Trophoblast cell (in vitro differentiated cells and primary cell): ENCODE data around the gene GLS.

ENCODE experiments used
- DNase-seq, 2 donors: peaks; one replicate each; pipeline ENCODE4 v3.0.0-alpha.2; 2016
- H2AFZ ChIP-seq: 2 replicates; pipeline ENCODE4 v1.6.1; 2013; ENCODE audit warnings: low read length, moderate library complexity, mild to moderate bottlenecking; ENCODE audit not compliant: insufficient read depth, poor library complexity
- H2AK5ac ChIP-seq: 2 replicates; pipeline ENCODE4 v1.6.1; 2013; ENCODE audit warnings: mild to moderate bottlenecking, low read length
- H2BK120ac ChIP-seq: 2 replicates; pipeline ENCODE4 v1.6.1; 2013; ENCODE audit warnings: low read length, mild to moderate bottlenecking, moderate library complexity; ENCODE audit not compliant: insufficient read depth, poor library complexity
- H2BK12ac ChIP-seq: 2 replicates; pipeline ENCODE4 v1.6.1; 2013; ENCODE audit warnings: mild to moderate bottlenecking, low read length, moderate library complexity
- H2BK5ac ChIP-seq: 2 replicates; pipeline ENCODE4 v1.6.1; 2013; ENCODE audit warnings: low read length, low read depth, moderate library complexity, mild to moderate bottlenecking; ENCODE audit not compliant: poor library complexity
- H3K14ac ChIP-seq: 2 replicates; pipeline ENCODE4 v1.6.1; 2013; ENCODE audit warnings: mild to moderate bottlenecking, low read length
- H3K18ac ChIP-seq: 2 replicates; pipeline ENCODE4 v1.6.1; 2013; ENCODE audit warnings: mild to moderate bottlenecking, low read length
- H3K23ac ChIP-seq: 2 replicates; pipeline ENCODE4 v1.6.1; 2013; ENCODE audit warnings: low read length
- H3K27ac ChIP-seq: 2 replicates; pipeline ENCODE4 v1.5.1; 2013; ENCODE audit warnings: low read depth, mild to moderate bottlenecking, inconsistent platforms, low read length, moderate library complexity
- H3K27me3 ChIP-seq: 2 replicates; pipeline ENCODE4 v1.6.1; 2013; ENCODE audit warnings: inconsistent platforms, mild to moderate bottlenecking, low read length, moderate library complexity; ENCODE audit not compliant: insufficient read depth
- H3K36me3 ChIP-seq, 2 experiments: 1 replicate in 1 of 2; 2 replicates in 1 of 2; pipeline ENCODE4 v1.6.1; 2013; ENCODE audit warnings: low read length in 2 of 2, mild to moderate bottlenecking in 2 of 2, moderate library complexity in 1 of 2; ENCODE audit not compliant: insufficient read depth in 2 of 2, control insufficient read depth in 1 of 2
- H3K4ac ChIP-seq: 2 replicates; pipeline ENCODE4 v1.6.1; 2013; ENCODE audit warnings: low read depth, mild to moderate bottlenecking, low read length, moderate library complexity
- H3K4me1 ChIP-seq, 2 experiments: 1 replicate in 1 of 2; 2 replicates in 1 of 2; pipeline ENCODE4 v1.6.1; 2013; ENCODE audit warnings: low read length in 2 of 2, mild to moderate bottlenecking in 2 of 2, moderate library complexity in 1 of 2; ENCODE audit not compliant: insufficient read depth in 2 of 2, control insufficient read depth in 1 of 2
- H3K4me2 ChIP-seq: 2 replicates; pipeline ENCODE4 v1.6.1; 2013; ENCODE audit warnings: inconsistent platforms, mild to moderate bottlenecking, low read length, moderate library complexity
- H3K4me3 ChIP-seq: 2 replicates; pipeline ENCODE4 v1.5.1; 2013; ENCODE audit warnings: mild to moderate bottlenecking, low read depth, low read length, inconsistent platforms
- H3K79me1 ChIP-seq: one replicate; pipeline ENCODE4 v1.6.1; 2013; ENCODE audit warnings: low read length
- H3K79me2 ChIP-seq: 2 replicates; pipeline ENCODE4 v1.6.1; 2013; ENCODE audit warnings: low read length, mild to moderate bottlenecking; ENCODE audit not compliant: control insufficient read depth, insufficient read depth, poor library complexity
- H3K9ac ChIP-seq: 2 replicates; pipeline ENCODE4 v1.6.1; 2013; ENCODE audit warnings: mild to moderate bottlenecking, low read length
- H3K9me3 ChIP-seq: 2 replicates; pipeline ENCODE4 v1.6.1; 2013; ENCODE audit warnings: low read depth, mild to moderate bottlenecking, control low read depth, inconsistent platforms, low read length; ENCODE audit not compliant: insufficient read depth
- H4K12ac ChIP-seq: 2 replicates; pipeline ENCODE4 v1.6.1; 2013; ENCODE audit warnings: low read depth, mild to moderate bottlenecking, low read length, moderate library complexity
- H4K8ac ChIP-seq: 2 replicates; pipeline ENCODE4 v1.6.1; 2013; ENCODE audit warnings: low read depth, mild to moderate bottlenecking, low read length, moderate library complexity
- H4K91ac ChIP-seq: one replicate; pipeline ENCODE4 v1.6.1; 2013; ENCODE audit warnings: low read depth, mild to moderate bottlenecking, low read length, moderate library complexity
- WGBS: extraction: QIAGEN DNeasy Blood & Tissue Kit; methylation state at CpG from one replicate; pipeline ENCODE4 v1.1.7; 2013; ENCODE audit warnings: missing lambda C conversion rate; ENCODE audit not compliant: insufficient read length, insufficient coverage; ENCODE audit errors: extremely low coverage; 5-methylcytosine and 5-hydroxymethylcytosine counted together

Gene GLS

DNA sequence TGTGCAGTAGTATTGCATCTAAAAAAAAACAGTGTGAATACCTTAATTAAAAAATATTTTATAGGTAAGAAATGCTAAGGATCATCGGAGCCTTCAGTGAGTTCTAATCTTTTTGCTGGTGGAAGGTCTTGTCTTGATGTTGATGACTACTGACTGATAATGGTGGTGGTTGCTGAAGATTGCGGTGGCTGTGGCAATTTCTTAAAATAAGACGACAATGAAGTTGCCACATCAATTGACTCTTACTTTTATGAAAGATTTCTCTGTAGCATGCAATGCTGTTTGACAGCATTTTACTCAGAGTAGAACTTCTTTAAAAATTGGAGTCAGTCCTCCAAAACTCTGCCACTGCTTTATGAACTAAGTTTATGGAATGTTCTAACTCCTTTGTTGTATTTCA lies 36.2 kb downstream of the GLS start:
- Histone ChIP-seq H4K12ac (no peak overlapping the region), H3K79me2 (no peaks in the 10 kb centered on the region), H3K27ac (no peak overlapping the region), H2AK5ac (no peak overlapping the region), H3K4me2 (no peak overlapping the region), H3K9me3 (no peaks in the 10 kb centered on the region), H3K4me3 (no peak overlapping the region), H3K27me3 (no peaks in the 10 kb centered on the region), H2BK5ac (no peak overlapping the region), H3K36me3 (peaks cover 3 to 5% of the 10 kb centered on the region in 2 experiments), H4K91ac (no peak overlapping the region), H4K8ac (no peak overlapping the region), H3K4me1 (no peaks in the 10 kb centered on the region), H3K23ac (no peak overlapping the region), H3K4ac (no peak overlapping the region), H2BK12ac (no peak overlapping the region), H3K14ac (no peak overlapping the region), H3K18ac (no peak overlapping the region), H3K79me1 (no peaks in the 10 kb centered on the region), H2AFZ (no peak overlapping the region), H3K9ac (no peak overlapping the region), H2BK120ac (no peak overlapping the region)
- WGBS = no CpG with 5 or more reads among the region's 3 CpGs
- peak; percentile 4 to 57 for DNase-seq

DNA sequence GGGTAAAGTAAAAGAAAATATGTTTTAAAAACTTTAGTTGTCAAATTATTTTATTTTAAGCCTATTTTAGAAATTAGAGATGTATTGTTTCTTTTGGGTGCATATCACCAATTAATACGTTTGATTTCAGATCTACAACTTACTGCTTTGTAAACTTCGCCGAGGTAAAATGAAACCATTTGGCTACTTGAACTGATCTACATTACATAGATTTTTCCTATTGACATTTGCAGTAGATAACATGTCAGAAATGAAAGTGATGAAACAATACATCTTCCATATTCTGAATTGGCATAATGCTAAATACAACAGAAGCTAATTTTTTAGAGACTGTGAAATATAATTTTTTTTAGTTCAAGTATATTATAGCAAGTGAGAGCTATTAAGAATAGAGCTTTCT lies 39.5 kb downstream of the GLS start:
- Histone ChIP-seq H3K4me1 (no peaks in the 10 kb centered on the region), H3K27ac (no peak overlapping the region), H3K14ac (no peak overlapping the region), H2BK12ac (no peak overlapping the region), H3K4ac (no peak overlapping the region), H3K23ac (no peak overlapping the region), H3K4me3 (no peak overlapping the region), H3K79me2 (no peaks in the 10 kb centered on the region), H4K91ac (no peak overlapping the region), H3K27me3 (no peaks in the 10 kb centered on the region), H4K12ac (no peak overlapping the region), H3K4me2 (no peak overlapping the region), H3K18ac (no peak overlapping the region), H3K36me3 (peaks cover 4 to 5% of the 10 kb centered on the region in 2 experiments), H3K79me1 (no peaks in the 10 kb centered on the region), H3K9me3 (no peaks in the 10 kb centered on the region), H3K9ac (no peak overlapping the region), H2BK5ac (no peak overlapping the region), H2AK5ac (no peak overlapping the region), H2AFZ (no peak overlapping the region), H2BK120ac (no peak overlapping the region), H4K8ac (no peak overlapping the region)
- DNase-seq = no peak
- WGBS = no CpG with 5 or more reads among the region's 3 CpGs

DNA sequence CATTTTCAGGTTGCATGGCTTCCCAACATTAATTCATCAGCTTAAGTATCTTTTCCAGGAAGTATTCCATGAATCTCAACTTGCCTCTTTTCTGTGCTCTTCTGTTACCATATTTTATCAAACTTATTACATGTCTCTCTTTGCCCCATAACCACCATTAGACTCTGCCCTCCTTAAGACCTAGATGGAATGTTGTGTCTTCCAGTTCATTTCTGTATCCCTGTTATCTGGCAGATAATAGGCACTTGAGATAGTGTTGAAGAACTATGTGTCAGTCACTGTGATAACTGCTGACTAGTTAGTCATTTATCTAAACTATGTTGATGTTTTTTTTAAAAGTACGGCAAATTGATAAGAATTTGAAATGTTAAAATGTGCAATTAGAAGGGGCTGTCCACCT lies 41.8 kb downstream of the GLS start:
- Histone ChIP-seq H3K36me3 (peaks cover 6 to 8% of the 10 kb centered on the region in 2 experiments), H3K27ac (no peak overlapping the region), H2AFZ (no peak overlapping the region), H2AK5ac (no peak overlapping the region), H3K14ac (no peak overlapping the region), H3K79me2 (no peaks in the 10 kb centered on the region), H3K27me3 (no peaks in the 10 kb centered on the region), H4K12ac (no peak overlapping the region), H3K9me3 (no peaks in the 10 kb centered on the region), H4K91ac (no peak overlapping the region), H4K8ac (no peak overlapping the region), H2BK120ac (no peak overlapping the region), H2BK5ac (no peak overlapping the region), H3K79me1 (no peaks in the 10 kb centered on the region), H3K9ac (no peak overlapping the region), H3K4me1 (no peaks in the 10 kb centered on the region), H3K4me3 (no peak overlapping the region), H2BK12ac (no peak overlapping the region), H3K4me2 (no peak overlapping the region), H3K4ac (no peak overlapping the region), H3K23ac (no peak overlapping the region), H3K18ac (no peak overlapping the region)
- WGBS = no CpG with 5 or more reads among the region's 1 CpG
- peak in 1 of 2 donors; percentile 72 for DNase-seq

DNA sequence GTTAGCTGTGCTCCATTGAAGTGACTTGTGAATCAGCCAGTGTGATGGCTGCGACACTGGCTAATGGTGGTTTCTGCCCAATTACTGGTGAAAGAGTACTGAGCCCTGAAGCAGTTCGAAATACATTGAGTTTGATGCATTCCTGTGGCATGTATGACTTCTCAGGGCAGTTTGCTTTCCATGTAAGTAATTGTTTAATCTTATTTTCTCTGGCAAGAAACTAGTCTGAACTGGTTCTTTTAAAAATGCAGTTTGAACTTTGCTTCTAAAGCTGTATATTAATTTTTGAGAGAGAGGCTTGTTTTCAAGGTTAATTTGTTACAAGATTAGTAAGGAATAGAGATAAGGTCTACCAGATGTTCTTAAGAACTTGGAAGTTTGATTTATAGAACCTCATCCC lies 46.7 kb downstream of the GLS start:
- Histone ChIP-seq H2AFZ (no peak overlapping the region), H3K14ac (no peak overlapping the region), H3K18ac (no peak overlapping the region), H3K79me2 (no peaks in the 10 kb centered on the region), H3K36me3 (peaks cover 18% of the 10 kb centered on the region in 2 experiments), H3K27me3 (no peaks in the 10 kb centered on the region), H2BK5ac (no peak overlapping the region), H3K27ac (no peak overlapping the region), H2BK120ac (no peak overlapping the region), H2BK12ac (no peak overlapping the region), H3K4me1 (no peaks in the 10 kb centered on the region), H3K23ac (no peak overlapping the region), H2AK5ac (no peak overlapping the region), H4K8ac (no peak overlapping the region), H3K4me3 (no peak overlapping the region), H4K91ac (no peak overlapping the region), H3K4ac (no peak overlapping the region), H3K9ac (no peak overlapping the region), H4K12ac (no peak overlapping the region), H3K9me3 (no peaks in the 10 kb centered on the region), H3K4me2 (no peak overlapping the region), H3K79me1 (no peaks in the 10 kb centered on the region)
- WGBS = no CpG with 5 or more reads among the region's 2 CpGs
- peak; percentile 33 to 59 for DNase-seq
